Measurements from ENCODE around the gene COASY.

GRCh38 chr17:42577140-42577531 lies 15.2 kb downstream of the COASY start:
- TF ChIP-seq CTCF (conservative IDR thresholded peaks at IDR 0.05; ENCODE audit: low read length) (no peak), EZH2phosphoT487 (IDR thresholded peaks at IDR 0.05; ENCODE audit: borderline replicate concordance) (no peak)
